ENCODE measurements around the gene GNB2. TPM values are rescaled to one million over a fixed set of nuclear protein-coding genes. Genes with fewer than 3 reads are reported as not detected.

GNB2 gene
- total RNA-seq, 1 experiment from 2014 or later, result 65.0 TPM

GRCh38 chr7:100670074-100670473, 3.5 kb upstream of the GNB2 start:
- no peak for DNase-seq
- H3K79me2 ChIP-seq (ENCODE audit: low read length), result peaks cover 12% of the 10 kb centered on the region
- no peaks in the 10 kb centered on the region for H3K36me3 ChIP-seq (ENCODE audit: insufficient read depth, low read length)
- no peaks in the 10 kb centered on the region for H3K9me2 ChIP-seq (replicated peaks; ENCODE audit: insufficient read depth, low read length)
- H3K27ac ChIP-seq (ENCODE audit: low read length), result no peak overlapping the region
- H3K27me3 ChIP-seq (ENCODE audit: low read length), result no peaks in the 10 kb centered on the region
- no peak overlapping the region for H3K4me2 ChIP-seq (ENCODE audit: low read depth, low read length, poor library complexity, severe bottlenecking)
- peaks cover 3% of the 10 kb centered on the region; the same call in 1 of the 2 replicates for H3K4me1 ChIP-seq (ENCODE audit: low read length)
- no peak overlapping the region for H2AFZ ChIP-seq (ENCODE audit: low read length)
- H3K4me3 ChIP-seq (ENCODE audit: low read length), result no peak overlapping the region
- H3K9ac ChIP-seq (ENCODE audit: low read length), result no peak overlapping the region
- no peaks in the 10 kb centered on the region for H3K9me3 ChIP-seq (ENCODE audit: low read length)
- H4K20me1 ChIP-seq (ENCODE audit: insufficient read depth, low read depth, low read length), result 0 out of 2 replicates have a peak, but pooled peaks cover 4% of the 10 kb centered on the region

DNA sequence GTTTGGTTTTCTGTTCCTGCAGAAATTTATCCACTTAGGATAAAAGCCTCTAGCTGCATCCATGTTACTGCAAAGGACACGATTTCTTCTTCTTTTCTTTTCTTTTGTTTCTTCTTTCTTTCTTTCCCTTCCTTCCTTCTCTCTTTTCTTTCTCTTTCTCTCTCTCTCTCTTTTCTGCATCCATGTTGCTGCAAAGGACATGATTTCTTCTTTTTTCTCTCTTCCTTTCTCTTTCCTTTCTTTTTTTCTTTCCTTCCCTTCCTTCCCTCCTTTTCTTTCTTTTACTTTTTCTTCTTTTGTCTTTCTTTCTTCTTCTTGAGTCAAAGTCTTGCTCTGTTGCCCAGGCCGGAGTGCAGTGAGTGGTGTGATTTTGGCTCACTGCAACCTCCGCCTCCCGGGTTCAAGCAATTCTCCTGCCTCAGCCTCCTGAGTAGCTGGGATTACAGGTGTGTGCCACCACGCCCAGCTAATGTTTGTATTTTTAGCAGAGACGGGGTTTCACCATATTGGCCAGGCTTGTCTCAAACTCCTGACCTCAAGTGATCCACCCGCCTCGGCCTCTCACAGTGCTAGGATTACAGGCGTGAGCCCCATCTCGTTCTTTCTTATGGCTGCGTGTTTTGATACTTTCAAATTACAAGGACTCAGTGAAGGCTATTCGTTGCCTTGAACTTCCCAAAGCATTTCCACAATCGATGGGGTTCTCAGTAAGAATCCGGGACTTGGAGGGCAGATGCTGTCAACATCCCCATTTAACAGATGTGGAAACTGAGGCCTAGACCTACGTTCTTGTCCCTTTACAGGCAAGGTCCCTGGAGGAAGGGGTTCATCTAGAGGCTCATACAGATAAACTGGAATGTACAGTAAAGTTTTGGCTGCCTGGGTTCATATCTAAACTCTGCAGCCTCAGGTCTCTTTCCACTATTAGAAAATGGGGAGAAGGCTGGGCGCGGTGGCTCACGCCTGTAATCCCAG, 1.9 kb upstream of the GNB2 start:
- Histone ChIP-seq H3K4me2 (ENCODE audit: low read depth, low read length, poor library complexity, severe bottlenecking) (no peak overlapping the region), H4K20me1 (ENCODE audit: insufficient read depth, low read depth, low read length) (peaks cover 4% of the 10 kb centered on the region; the same call in 1 of the 2 replicates), H3K27ac (ENCODE audit: low read length) (no peak overlapping the region)

GRCh38 chr7:100673942-100674410, 436 bp downstream of the GNB2 start:
- Histone ChIP-seq H3K4me1 (ENCODE audit: low read length) (peaks cover 9% of the 10 kb centered on the region), H3K9me3 (ENCODE audit: low read length) (no peaks in the 10 kb centered on the region), H2AFZ (ENCODE audit: low read length) (no peak overlapping the region), H3K27ac (ENCODE audit: low read length) (peak overlapping the region; percentile 89), H3K79me2 (ENCODE audit: low read length) (peaks cover 17% of the 10 kb centered on the region), H3K4me3 (ENCODE audit: low read length) (peak overlapping the region; percentile 100), H3K9ac (ENCODE audit: low read length) (peak overlapping the region; percentile 100), H3K9me2 (replicated peaks; ENCODE audit: insufficient read depth, low read length) (no peaks in the 10 kb centered on the region), H3K36me3 (ENCODE audit: insufficient read depth, low read length) (0 out of 2 replicates have a peak, but pooled peaks cover 3% of the 10 kb centered on the region), H3K4me2 (ENCODE audit: low read depth, low read length, poor library complexity, severe bottlenecking) (peak overlapping the region; percentile 91), H3K27me3 (ENCODE audit: low read length) (no peaks in the 10 kb centered on the region), H4K20me1 (ENCODE audit: insufficient read depth, low read depth, low read length) (peaks cover 4% of the 10 kb centered on the region; the same call in 1 of the 2 replicates)
- peak; percentile 81 for DNase-seq

More for the DNA sequence above, 1.9 kb upstream of the GNB2 start:
- no peaks in the 10 kb centered on the region for H3K36me3 ChIP-seq (ENCODE audit: insufficient read depth, low read length)
- no peaks in the 10 kb centered on the region for H3K27me3 ChIP-seq (ENCODE audit: low read length)
- no peaks in the 10 kb centered on the region for H3K9me2 ChIP-seq (replicated peaks; ENCODE audit: insufficient read depth, low read length)
- peaks cover 17% of the 10 kb centered on the region for H3K79me2 ChIP-seq (ENCODE audit: low read length)
- H3K9ac ChIP-seq (ENCODE audit: low read length), result no peak overlapping the region
- no peak for DNase-seq
- H3K9me3 ChIP-seq (ENCODE audit: low read length), result no peaks in the 10 kb centered on the region
- peaks cover 7% of the 10 kb centered on the region for H3K4me1 ChIP-seq (ENCODE audit: low read length)
- H3K4me3 ChIP-seq (ENCODE audit: low read length), result no peak overlapping the region
- H2AFZ ChIP-seq (ENCODE audit: low read length), result no peak overlapping the region

DNA sequence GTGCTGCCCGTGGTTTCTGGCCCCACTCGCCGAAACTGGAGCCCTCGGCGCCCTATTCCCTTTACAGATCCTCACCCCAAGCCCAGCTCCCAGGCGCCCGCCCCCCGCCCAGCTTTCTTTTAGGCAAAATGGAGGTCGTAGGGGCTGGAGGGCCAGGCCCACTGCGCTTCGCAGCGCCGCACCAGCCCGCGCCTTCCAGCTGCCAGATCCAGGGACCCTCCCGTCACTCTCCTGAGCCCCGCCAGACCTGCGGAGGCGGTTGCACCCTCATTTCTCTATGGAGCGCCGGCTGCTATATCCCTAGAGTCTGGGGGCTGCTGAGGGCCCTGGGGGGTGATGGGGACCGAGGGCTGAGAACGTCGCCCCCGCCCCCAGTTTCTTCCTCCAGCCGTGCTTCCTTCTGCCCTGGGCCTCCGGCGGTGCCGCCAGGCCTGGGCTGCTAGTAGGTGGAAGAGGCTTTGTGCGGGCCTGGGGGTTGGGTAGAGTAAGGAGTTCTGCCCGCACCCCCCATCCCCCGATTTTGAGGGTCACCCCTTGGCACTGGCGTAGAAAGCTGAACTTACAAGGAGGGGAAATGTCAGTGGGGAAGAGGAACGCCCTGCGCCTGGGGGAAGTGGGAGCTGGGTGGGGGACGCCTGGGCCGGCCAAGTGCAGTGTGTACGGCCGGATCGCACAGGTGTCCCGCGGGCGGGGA, 1.0 kb downstream of the GNB2 start:
- peak overlapping the region; percentile 100 for H3K4me3 ChIP-seq (ENCODE audit: low read length)
- H3K9me2 ChIP-seq (replicated peaks; ENCODE audit: insufficient read depth, low read length), result no peaks in the 10 kb centered on the region
- DNase-seq, result peak; percentile 78
- H3K27ac ChIP-seq (ENCODE audit: low read length), result peak overlapping the region; percentile 89
- H3K9me3 ChIP-seq (ENCODE audit: low read length), result no peaks in the 10 kb centered on the region
- H3K27me3 ChIP-seq (ENCODE audit: low read length), result no peaks in the 10 kb centered on the region
- peaks cover 17% of the 10 kb centered on the region for H3K79me2 ChIP-seq (ENCODE audit: low read length)
- peaks cover 8% of the 10 kb centered on the region; the same call in 1 of the 2 replicates for H3K36me3 ChIP-seq (ENCODE audit: insufficient read depth, low read length)
- H3K4me1 ChIP-seq (ENCODE audit: low read length), result peaks cover 9% of the 10 kb centered on the region
- peaks cover 4% of the 10 kb centered on the region; the same call in 1 of the 2 replicates for H4K20me1 ChIP-seq (ENCODE audit: insufficient read depth, low read depth, low read length)
- H2AFZ ChIP-seq (ENCODE audit: low read length), result no peak overlapping the region
- peak overlapping the region; percentile 91 for H3K4me2 ChIP-seq (ENCODE audit: low read depth, low read length, poor library complexity, severe bottlenecking)
- H3K9ac ChIP-seq (ENCODE audit: low read length), result peak overlapping the region; percentile 100

GRCh38 chr7:100675105-100675451, 1.5 kb downstream of the GNB2 start:
- Histone ChIP-seq H3K4me3 (ENCODE audit: low read length) (peak overlapping the region; percentile 100), H3K27ac (ENCODE audit: low read length) (peak overlapping the region; percentile 89), H3K9ac (ENCODE audit: low read length) (peak overlapping the region; percentile 100), H3K4me2 (ENCODE audit: low read depth, low read length, poor library complexity, severe bottlenecking) (peak overlapping the region; percentile 91), H3K4me1 (ENCODE audit: low read length) (peaks cover 9% of the 10 kb centered on the region), H3K9me3 (ENCODE audit: low read length) (no peaks in the 10 kb centered on the region), H2AFZ (ENCODE audit: low read length) (no peak overlapping the region), H3K36me3 (ENCODE audit: insufficient read depth, low read length) (peaks cover 9% of the 10 kb centered on the region; the same call in 1 of the 2 replicates), H3K79me2 (ENCODE audit: low read length) (peaks cover 17% of the 10 kb centered on the region), H3K9me2 (replicated peaks; ENCODE audit: insufficient read depth, low read length) (no peaks in the 10 kb centered on the region), H4K20me1 (ENCODE audit: insufficient read depth, low read depth, low read length) (peaks cover 4% of the 10 kb centered on the region; the same call in 1 of the 2 replicates), H3K27me3 (ENCODE audit: low read length) (no peaks in the 10 kb centered on the region)
- peak; percentile 64 for DNase-seq

- peak overlapping the region; percentile 89 for H3K27ac ChIP-seq (ENCODE audit: low read length)
- no peak overlapping the region for H2AFZ ChIP-seq (ENCODE audit: low read length)
- H3K9ac ChIP-seq (ENCODE audit: low read length), result peak overlapping the region; percentile 100
- H3K4me3 ChIP-seq (ENCODE audit: low read length), result peak overlapping the region; percentile 100
- H3K9me2 ChIP-seq (replicated peaks; ENCODE audit: insufficient read depth, low read length), result no peaks in the 10 kb centered on the region
- H4K20me1 ChIP-seq (ENCODE audit: insufficient read depth, low read depth, low read length), result peaks cover 4% of the 10 kb centered on the region; the same call in 1 of the 2 replicates
- H3K4me1 ChIP-seq (ENCODE audit: low read length), result peaks cover 9% of the 10 kb centered on the region
- H3K4me2 ChIP-seq (ENCODE audit: low read depth, low read length, poor library complexity, severe bottlenecking), result peak overlapping the region; percentile 91
- DNase-seq, result peak; percentile 97
- no peaks in the 10 kb centered on the region for H3K9me3 ChIP-seq (ENCODE audit: low read length)
- no peaks in the 10 kb centered on the region for H3K27me3 ChIP-seq (ENCODE audit: low read length)
- H3K79me2 ChIP-seq (ENCODE audit: low read length), result peaks cover 17% of the 10 kb centered on the region
- H3K36me3 ChIP-seq (ENCODE audit: insufficient read depth, low read length), result peaks cover 9% of the 10 kb centered on the region; the same call in 1 of the 2 replicates
Observed at GRCh38 chr7:100675581-100676350, 2.2 kb downstream of the GNB2 start.

- Histone ChIP-seq H2AFZ (ENCODE audit: low read length) (no peak overlapping the region), H3K79me2 (ENCODE audit: low read length) (peaks cover 17% of the 10 kb centered on the region), H3K4me3 (ENCODE audit: low read length) (peak overlapping the region; percentile 100), H3K4me1 (ENCODE audit: low read length) (peaks cover 9% of the 10 kb centered on the region), H3K9ac (ENCODE audit: low read length) (peak overlapping the region; percentile 100), H3K27me3 (ENCODE audit: low read length) (no peaks in the 10 kb centered on the region), H3K9me3 (ENCODE audit: low read length) (no peaks in the 10 kb centered on the region), H4K20me1 (ENCODE audit: insufficient read depth, low read depth, low read length) (peaks cover 4% of the 10 kb centered on the region; the same call in 1 of the 2 replicates), H3K4me2 (ENCODE audit: low read depth, low read length, poor library complexity, severe bottlenecking) (peak overlapping the region; percentile 91), H3K9me2 (replicated peaks; ENCODE audit: insufficient read depth, low read length) (no peaks in the 10 kb centered on the region), H3K36me3 (ENCODE audit: insufficient read depth, low read length) (peaks cover 9% of the 10 kb centered on the region; the same call in 1 of the 2 replicates), H3K27ac (ENCODE audit: low read length) (peak overlapping the region; percentile 52; the same call in 1 of the 2 replicates)
- DNase-seq, result no peak
Observed at GRCh38 chr7:100676501-100677306, 3.2 kb downstream of the GNB2 start.
